Measurements from ENCODE around the gene POLR2L.

- TF ChIP-seq POU6F1 (CRISPR knock-in tag; IDR thresholded peaks at IDR 0.05; ENCODE audit: borderline replicate concordance, low read depth) (no peak), ARNTL (CRISPR knock-in tag; IDR thresholded peaks at IDR 0.05; ENCODE audit: borderline replicate concordance, low read depth) (no peak), ISL1 (CRISPR knock-in tag; IDR thresholded peaks at IDR 0.05) (no peak), ZFP3 (CRISPR knock-in tag; IDR thresholded peaks at IDR 0.05) (no peak), CSDC2 (CRISPR knock-in tag; IDR thresholded peaks at IDR 0.05) (no peak), ZNF70 (CRISPR knock-in tag; IDR thresholded peaks at IDR 0.05) (no peak), TSHZ2 (CRISPR knock-in tag; IDR thresholded peaks at IDR 0.05) (no peak)
Observed at GRCh38 chr11:855796-856195, 13.5 kb upstream of the POLR2L start.

Data from SK-N-SH treated with all-trans-retinoic acid at 6 μM for 48 hours (cell line).